Glomerular visceral epithelial cell (primary cell): ENCODE data around the gene IL17REL.

Experiments used
- DNase-seq: peaks from one replicate; pipeline ENCODE4 v3.0.0-alpha.2; 2016; ENCODE audit errors: extremely low spot score

IL17REL gene

GRCh38 chr22:50022171-50022819, 9.7 kb upstream of the IL17REL start:
- DNase-seq, result no peak

- DNase-seq, result no peak
Observed at GRCh38 chr22:50020606-50021005, 8.0 kb upstream of the IL17REL start.

GRCh38 chr22:50019316-50019715, 6.8 kb upstream of the IL17REL start:
- DNase-seq, result no peak

- DNase-seq, result no peak
Observed at GRCh38 chr22:50018608-50019285, 6.2 kb upstream of the IL17REL start.

- no peak for DNase-seq
Observed at GRCh38 chr22:50017701-50018224, 5.2 kb upstream of the IL17REL start.

GRCh38 chr22:50016988-50017700, 4.6 kb upstream of the IL17REL start:
- peak; percentile 59 for DNase-seq

GRCh38 chr22:50016308-50016987, 3.9 kb upstream of the IL17REL start:
- no peak for DNase-seq

- DNase-seq, result no peak
Observed at GRCh38 chr22:50015451-50016307, 3.1 kb upstream of the IL17REL start.

- no peak for DNase-seq
Observed at GRCh38 chr22:50014655-50015401, 2.3 kb upstream of the IL17REL start.

GRCh38 chr22:50014053-50014501, 1.5 kb upstream of the IL17REL start:
- DNase-seq, result no peak

GRCh38 chr22:50011447-50012210, 936 bp downstream of the IL17REL start:
- no peak for DNase-seq

- no peak for DNase-seq
Observed at GRCh38 chr22:50010676-50011446, 1.7 kb downstream of the IL17REL start.

GRCh38 chr22:50009765-50010675, 2.5 kb downstream of the IL17REL start:
- no peak for DNase-seq

GRCh38 chr22:50009251-50009650, 3.3 kb downstream of the IL17REL start:
- no peak for DNase-seq

GRCh38 chr22:50008151-50009040, 4.2 kb downstream of the IL17REL start:
- DNase-seq, result no peak

GRCh38 chr22:50007057-50007511, 5.5 kb downstream of the IL17REL start:
- no peak for DNase-seq

GRCh38 chr22:50004918-50005317, 7.6 kb downstream of the IL17REL start:
- DNase-seq, result no peak
